HepG2 (cell line): ENCODE measurements around the gene CAPZA2. TPM values are rescaled to one million over a fixed set of nuclear protein-coding genes. Genes with fewer than 3 reads are reported as not detected.

Source experiments
- ATAC-seq: fragments of 200-7000 bp; cut with Tn5 transposase; 3 replicates; pipeline ENCODE4 v1.9.1; 2020; ENCODE audit warnings: mild to moderate bottlenecking, moderate library complexity
- BruUV-seq: library from RNA; stranded (reverse); fragments of 400-500 nt; replicated peaks from 2 replicates; lab custom pipeline; 2021; lab: Mats Ljungman, UMichigan
- CTCF ChIA-PET: fragments of 300-600 bp; formaldehyde crosslinking; extraction: SDS; loops from one replicate; lab custom pipeline; 2021; ENCODE audit warnings: low total read pairs, inconsistent platforms, low intra/inter-chr PET ratio; lab: Yijun Ruan, JAX
- POLR2A ChIA-PET: fragments of 350-600 bp; sonication (Branson Sonifier 250); formaldehyde crosslinking; loops from one replicate; lab custom pipeline; 2020; ENCODE audit warnings: antibody characterized with exemption, inconsistent platforms; lab: Yijun Ruan, JAX
- DNase-seq: peaks from one replicate; pipeline ENCODE4 v3.0.0-alpha.2; 2015; ENCODE audit warnings: low spot score
- FAIRE-seq: peaks from 3 replicates; lab custom pipeline; 2011; peaks lifted over from hg19 to GRCh38; lab: Jason Lieb, UNC
- H2AFZ ChIP-seq: one replicate; pipeline ENCODE4 v1.6.1; 2011; ENCODE audit warnings: low read length, inconsistent platforms
- H3K27ac ChIP-seq: fragments of 300-600 bp; 3 replicates; pipeline ENCODE4 v1.8.0; 2011; ENCODE audit warnings: mixed run types, mild to moderate bottlenecking, mixed read lengths, low read length, inconsistent platforms; ENCODE audit not compliant: insufficient read depth; ENCODE audit errors: extremely low read length
- H3K27me3 ChIP-seq, 2 experiments: fragments of 200-600 bp in 1 of 2; 2 replicates in 1 of 2; 3 replicates in 1 of 2; pipeline versions ENCODE4 v1.6.0 to v1.8.0; 2011; ENCODE audit warnings: low read length in 2 of 2, mild to moderate bottlenecking in 2 of 2, moderate library complexity in 2 of 2, inconsistent platforms in 1 of 2; ENCODE audit not compliant: insufficient read depth in 2 of 2, control insufficient read depth in 1 of 2
- H3K36me3 ChIP-seq, 2 experiments: fragments of 200-600 bp in 1 of 2; replicated peaks in 1 of 2; 2 replicates in 1 of 2; 3 replicates in 1 of 2; pipeline versions ENCODE4 v1.5.1 to v1.8.0; 2011; ENCODE audit warnings: low read length in 2 of 2, inconsistent platforms in 1 of 2; ENCODE audit not compliant: insufficient read depth in 2 of 2, control insufficient read depth in 1 of 2
- H3K4me1 ChIP-seq: 2 replicates; pipeline ENCODE4 v1.5.1; 2012; ENCODE audit warnings: low read length, inconsistent platforms; ENCODE audit not compliant: insufficient read depth
- H3K4me2 ChIP-seq: 2 replicates; pipeline ENCODE4 v1.6.0; 2011; ENCODE audit warnings: low read depth, low read length, inconsistent platforms
- H3K4me3 ChIP-seq, 3 experiments: fragments of 200-600 bp in 1 of 3; sonication (generic), shearing (Covaris generic) in 1 of 3; replicated peaks in 1 of 3; 2 replicates each; pipeline ENCODE4 v1.5.1; 2011 to 2016; ENCODE audit warnings: low read length in 3 of 3, inconsistent platforms in 2 of 3, low read depth in 2 of 3, mild to moderate bottlenecking in 2 of 3, control low read depth in 1 of 3, mixed read lengths in 1 of 3; ENCODE audit not compliant: insufficient read depth in 1 of 3
- H3K79me2 ChIP-seq: one replicate; pipeline ENCODE4 v1.6.1; 2011; ENCODE audit warnings: low read length, inconsistent platforms; ENCODE audit not compliant: insufficient read depth
- H3K9ac ChIP-seq: 2 replicates; pipeline ENCODE4 v1.6.0; 2011; ENCODE audit warnings: mild to moderate bottlenecking, low read depth, low read length, inconsistent platforms; ENCODE audit not compliant: insufficient read depth
- H3K9me3 ChIP-seq: 2 replicates; pipeline ENCODE4 v1.5.1; 2012; ENCODE audit warnings: mild to moderate bottlenecking, low read length
- H4K20me1 ChIP-seq: 2 replicates; pipeline ENCODE4 v1.6.0; 2011; ENCODE audit warnings: inconsistent platforms, mild to moderate bottlenecking, low read length, moderate library complexity; ENCODE audit not compliant: insufficient read depth
- ARNTL ChIP-seq: sonication (generic); formaldehyde crosslinking; IDR thresholded peaks from 2 replicates; pipeline ENCODE4 v1.4.0; 2020; ENCODE audit warnings: mild to moderate bottlenecking, missing genetic modification reagents
- HOXD1 ChIP-seq: sonication (generic); formaldehyde crosslinking; IDR thresholded peaks from 2 replicates; pipeline ENCODE4 v1.5.0; 2020; ENCODE audit warnings: missing genetic modification reagents
- KDM2A ChIP-seq: sonication (generic); formaldehyde crosslinking; IDR thresholded peaks from 2 replicates; pipeline ENCODE4 v1.4.0; 2020; ENCODE audit warnings: low read depth, missing genetic modification reagents, borderline replicate concordance
- SMYD3 ChIP-seq: sonication (generic); formaldehyde crosslinking; IDR thresholded peaks from 2 replicates; pipeline ENCODE4 v1.8.1; 2023; ENCODE audit warnings: mild to moderate bottlenecking, missing genetic modification reagents
- SRSF1 ChIP-seq: fragments of 200-400 bp; formaldehyde crosslinking; optimal IDR thresholded peaks from 2 replicates; pipeline ENCODE3; 2017; ENCODE audit warnings: mild to moderate bottlenecking, low read depth, low read length, moderate library complexity
- ZBTB7A ChIP-seq: sonication (generic); formaldehyde crosslinking; IDR thresholded peaks from 2 replicates; pipeline ENCODE4 v1.8.0; 2022; ENCODE audit warnings: mild to moderate bottlenecking, missing genetic modification reagents
- ZIK1 ChIP-seq: sonication (generic); formaldehyde crosslinking; IDR thresholded peaks from 2 replicates; pipeline ENCODE4 v1.5.0; 2020; ENCODE audit warnings: mild to moderate bottlenecking, low read depth, missing genetic modification reagents, borderline replicate concordance
- ZNF501 ChIP-seq: sonication (generic); formaldehyde crosslinking; IDR thresholded peaks from 2 replicates; pipeline ENCODE4 v1.5.1; 2020; ENCODE audit warnings: mild to moderate bottlenecking, moderate library complexity, missing genetic modification reagents
- ZNF761 ChIP-seq: sonication (generic); formaldehyde crosslinking; conservative IDR thresholded peaks from 2 replicates; pipeline ENCODE4 v1.4.0; 2020; ENCODE audit warnings: mild to moderate bottlenecking, missing genetic modification reagents
- ZNF776 ChIP-seq: sonication (generic); formaldehyde crosslinking; IDR thresholded peaks from 2 replicates; pipeline ENCODE4 v1.4.0; 2020; ENCODE audit warnings: mild to moderate bottlenecking, missing genetic modification reagents
- ZSCAN22 ChIP-seq: sonication (generic); formaldehyde crosslinking; IDR thresholded peaks from 2 replicates; pipeline ENCODE4 v1.4.0; 2020; ENCODE audit warnings: mild to moderate bottlenecking, missing genetic modification reagents
- ZSCAN9 ChIP-seq: IDR thresholded peaks from 2 replicates; pipeline ENCODE4 v1.6.1; 2016; ENCODE audit warnings: borderline replicate concordance
- WGBS: methylation state at CpG from one replicate; pipeline ENCODE4 v1.1.6; 2017; ENCODE audit warnings: low lambda C conversion rate; 5-methylcytosine and 5-hydroxymethylcytosine counted together
- in situ Hi-C: cut with HindIII; loops from 2 replicates; pipeline ENCODE4 v1.10.0; 2017; ENCODE audit warnings: low pct_unique_long_range_greater_than_20kb; ENCODE audit not compliant: extremely low pct_ligation_motif_present
- intact Hi-C: fragments of 100-400 bp; cut with micrococcal nuclease; formaldehyde crosslinking; loops from one replicate; pipeline ENCODE4 v1.10.0; 2022; ENCODE audit not compliant: unreplicated experiment
- polyA plus RNA-seq, 8 experiments: library from polyadenylated mRNA; depleted of rRNA in 3 of 8; stranded (reverse) in 7 of 8; unstranded in 1 of 8; fragments of >200 nt; fragmentation: Illumina TruSeq in 4 of 8; extraction: Trizol in 4 of 8; gene quantifications; 2 replicates each; pipeline versions ENCODE4 v1.2.1 to v1.2.3, GENCODE V29; 2011 to 2016; ENCODE audit warnings: low read depth in 4 of 8, missing spikeins in 1 of 8, mixed read lengths in 1 of 8; ENCODE audit not compliant: insufficient read depth in 1 of 8
- total RNA-seq, 5 experiments: library from RNA; depleted of rRNA; stranded (reverse); fragments of >200 nt; fragmentation: Illumina TruSeq; extraction: Trizol; gene quantifications; 2 replicates each; pipeline ENCODE4 v1.2.3, GENCODE V29; 2016; ENCODE audit warnings: low read depth in 1 of 5
- TF ChIP-seq, protein P1 (sequence below): sonication (generic); formaldehyde crosslinking; IDR thresholded peaks from 2 replicates; pipeline ENCODE4 v1.5.0; 2020; ENCODE audit warnings: missing genetic modification reagents, mild to moderate bottlenecking, borderline replicate concordance
- TF ChIP-seq, protein P2 (sequence below): sonication (generic); formaldehyde crosslinking; conservative IDR thresholded peaks from 2 replicates; pipeline ENCODE4 v1.4.0; 2020; ENCODE audit warnings: missing genetic modification reagents

Gene CAPZA2
- total and polyA plus RNA-seq, 2 of the 13 experiments (the other 11 are each of a cell fraction or from before 2014, with no cell fraction given) = 38.4 to 199 TPM

DNA sequence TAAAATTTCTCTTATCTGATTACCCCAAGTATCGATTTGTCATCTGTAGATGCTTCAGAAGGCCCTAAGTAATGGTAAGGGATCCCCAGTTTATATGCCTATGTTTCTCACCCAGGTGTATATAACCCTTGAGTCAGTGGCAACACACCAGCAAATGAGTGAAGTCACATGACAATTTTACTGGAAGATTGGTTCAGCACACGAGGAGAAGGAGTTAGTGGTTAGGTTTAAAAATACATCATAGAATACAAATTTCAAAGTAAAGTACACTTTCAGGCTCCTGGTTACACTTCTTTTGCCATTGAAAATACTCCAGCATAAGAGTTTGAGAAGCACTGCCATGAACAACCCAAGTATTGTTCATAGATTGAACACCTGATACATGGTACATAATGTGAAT, 29.7 kb upstream of the CAPZA2 start:
- in situ Hi-C loops = no loop called here
- Histone ChIP-seq H4K20me1 (no peaks in the 10 kb centered on the region), H3K27ac (no peak overlapping the region), H3K4me3 (no peak overlapping the region), H3K4me2 (no peak overlapping the region), H3K79me2 (no peaks in the 10 kb centered on the region), H3K27me3 (no peaks in the 10 kb centered on the region)
- POLR2A ChIA-PET = interaction anchor here (1.0 kb wide), 1 partner anchor 22 kb away, joined by 3 read pairs; no protein-coding TSS in a partner anchor
- 93% methylated on average over 2 of the region's 2 CpGs for WGBS
- intact Hi-C loops = no loop called here
- no peak for DNase-seq
- no peak for ATAC-seq
- FAIRE-seq = no peak
- TF ChIP-seq, protein P1, sequence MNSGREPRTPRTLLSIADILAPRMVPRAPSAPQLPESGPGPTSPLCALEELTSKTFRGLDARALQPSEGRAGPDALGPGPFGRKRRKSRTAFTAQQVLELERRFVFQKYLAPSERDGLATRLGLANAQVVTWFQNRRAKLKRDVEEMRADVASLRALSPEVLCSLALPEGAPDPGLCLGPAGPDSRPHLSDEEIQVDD = no peak
- TF ChIP-seq ZNF761 (no peak), ZNF776 (no peak), ZBTB7A (CRISPR knock-in tag) (no peak), ZSCAN9 (no peak), SRSF1 (no peak), ARNTL (CRISPR knock-in tag) (no peak), SMYD3 (no peak), ZNF501 (no peak), KDM2A (CRISPR knock-in tag) (no peak), HOXD1 (CRISPR knock-in tag) (no peak), ZIK1 (CRISPR knock-in tag) (no peak), ZSCAN22 (CRISPR knock-in tag) (no peak)
- TF ChIP-seq, protein P2, sequence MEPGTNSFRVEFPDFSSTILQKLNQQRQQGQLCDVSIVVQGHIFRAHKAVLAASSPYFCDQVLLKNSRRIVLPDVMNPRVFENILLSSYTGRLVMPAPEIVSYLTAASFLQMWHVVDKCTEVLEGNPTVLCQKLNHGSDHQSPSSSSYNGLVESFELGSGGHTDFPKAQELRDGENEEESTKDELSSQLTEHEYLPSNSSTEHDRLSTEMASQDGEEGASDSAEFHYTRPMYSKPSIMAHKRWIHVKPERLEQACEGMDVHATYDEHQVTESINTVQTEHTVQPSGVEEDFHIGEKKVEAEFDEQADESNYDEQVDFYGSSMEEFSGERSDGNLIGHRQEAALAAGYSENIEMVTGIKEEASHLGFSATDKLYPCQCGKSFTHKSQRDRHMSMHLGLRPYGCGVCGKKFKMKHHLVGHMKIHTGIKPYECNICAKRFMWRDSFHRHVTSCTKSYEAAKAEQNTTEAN (CRISPR knock-in tag) = no peak
- TF ChIP-seq, all 625 proteins: peak for 0
- H2AFZ ChIP-seq = no peak overlapping the region
- CTCF ChIA-PET = no interaction called here
- H3K9me3 ChIP-seq = no peaks in the 10 kb centered on the region
- H3K9ac ChIP-seq = no peak overlapping the region
- no TSS peak for BruUV-seq
- H3K36me3 ChIP-seq = 0 out of 5 replicates have a peak, but pooled peaks cover 0 to 2% of the 10 kb centered on the region in 2 experiments
- H3K4me1 ChIP-seq = peaks cover 13% of the 10 kb centered on the region
